Renal cortex interstitium (tissue), 15 donors: ENCODE data around the gene EDNRB. TPM values are rescaled to one million over a fixed set of nuclear protein-coding genes. Genes with fewer than 3 reads are reported as not detected.
"Not testable (repeated sequence)": the region's sequence is repeated elsewhere in the genome, so short reads cannot be mapped to it uniquely, and the experiment has no call there.

ENCODE experiments used
- DNase-seq, 11 donors: peaks; one replicate each; pipeline ENCODE4 v3.0.0-alpha.2; 2013; ENCODE audit warnings: low read depth in 9 of 11, low spot score in 4 of 11; ENCODE audit errors: extremely low read depth in 1 of 11
- long read RNA-seq, 16 experiments: transcript quantifications; one replicate each; lab custom pipeline, GENCODE V29; 2026
- polyA plus RNA-seq, 3 donors: library from polyadenylated mRNA; unstranded; fragments of 120-200 nt; gene quantifications; one replicate each; pipeline ENCODE4 v1.2.1, GENCODE V29; 2013; ENCODE audit not compliant: insufficient read length in 3 of 3

Gene EDNRB
- 10 to 100 TPM; 68.1 to 93.1 (median 80.6) TPM for polyA plus RNA-seq
- long read RNA-seq, donor 1, full-length matches to known transcripts, result 14 of 14 reads
- long read RNA-seq, donor 1, partial matches to known transcripts, result 0 of 14 reads
- long read RNA-seq, donor 1, other reads (novel, unspliced or antisense), result 0 of 14 reads
- long read RNA-seq, donor 2, full-length matches to known transcripts, result 18 of 18 reads
- long read RNA-seq, donor 2, partial matches to known transcripts, result 0 of 18 reads
- long read RNA-seq, donor 2, other reads (novel, unspliced or antisense), result 0 of 18 reads
- long read RNA-seq, donor 3, full-length matches to known transcripts, result 45 of 45 reads
- long read RNA-seq, donor 3, partial matches to known transcripts, result 0 of 45 reads
- long read RNA-seq, donor 3, other reads (novel, unspliced or antisense), result 0 of 45 reads
- long read RNA-seq, donor 4, full-length matches to known transcripts, result 31 of 37 reads
- long read RNA-seq, donor 4, partial matches to known transcripts, result 6 of 37 reads
- long read RNA-seq, donor 4, other reads (novel, unspliced or antisense), result 0 of 37 reads
- long read RNA-seq, donor 5, result 0 reads
- long read RNA-seq, donor 6, full-length matches to known transcripts, result 36 of 36 reads
- long read RNA-seq, donor 6, partial matches to known transcripts, result 0 of 36 reads
- long read RNA-seq, donor 6, other reads (novel, unspliced or antisense), result 0 of 36 reads
- long read RNA-seq, donor 7, full-length matches to known transcripts, result 32 of 32 reads
- long read RNA-seq, donor 7, partial matches to known transcripts, result 0 of 32 reads
- long read RNA-seq, donor 7, other reads (novel, unspliced or antisense), result 0 of 32 reads
- long read RNA-seq, donor 8, result 0 reads
- long read RNA-seq, donor 9, full-length matches to known transcripts, result 45 of 50 reads
- long read RNA-seq, donor 9, partial matches to known transcripts, result 5 of 50 reads
- long read RNA-seq, donor 9, other reads (novel, unspliced or antisense), result 0 of 50 reads
- long read RNA-seq, donor 10, full-length matches to known transcripts, result 43 of 43 reads
- long read RNA-seq, donor 10, partial matches to known transcripts, result 0 of 43 reads
- long read RNA-seq, donor 10, other reads (novel, unspliced or antisense), result 0 of 43 reads
- long read RNA-seq, donor 11, full-length matches to known transcripts, result 44 of 44 reads
- long read RNA-seq, donor 11, partial matches to known transcripts, result 0 of 44 reads
- long read RNA-seq, donor 11, other reads (novel, unspliced or antisense), result 0 of 44 reads
- long read RNA-seq, donor 12, full-length matches to known transcripts, result 15 of 15 reads
- long read RNA-seq, donor 12, partial matches to known transcripts, result 0 of 15 reads
- long read RNA-seq, donor 12, other reads (novel, unspliced or antisense), result 0 of 15 reads
- long read RNA-seq, donor 13, result 0 reads
- long read RNA-seq, donor 14, full-length matches to known transcripts, result 24 of 24 reads
- long read RNA-seq, donor 14, partial matches to known transcripts, result 0 of 24 reads
- long read RNA-seq, donor 14, other reads (novel, unspliced or antisense), result 0 of 24 reads
- long read RNA-seq, donor 15, full-length matches to known transcripts, result 26 of 26 reads
- long read RNA-seq, donor 15, partial matches to known transcripts, result 0 of 26 reads
- long read RNA-seq, donor 15, other reads (novel, unspliced or antisense), result 0 of 26 reads
- long read RNA-seq, donor 16, full-length matches to known transcripts, result 111 of 116 reads
- long read RNA-seq, donor 16, partial matches to known transcripts, result 5 of 116 reads
- long read RNA-seq, donor 16, other reads (novel, unspliced or antisense), result 0 of 116 reads

DNA sequence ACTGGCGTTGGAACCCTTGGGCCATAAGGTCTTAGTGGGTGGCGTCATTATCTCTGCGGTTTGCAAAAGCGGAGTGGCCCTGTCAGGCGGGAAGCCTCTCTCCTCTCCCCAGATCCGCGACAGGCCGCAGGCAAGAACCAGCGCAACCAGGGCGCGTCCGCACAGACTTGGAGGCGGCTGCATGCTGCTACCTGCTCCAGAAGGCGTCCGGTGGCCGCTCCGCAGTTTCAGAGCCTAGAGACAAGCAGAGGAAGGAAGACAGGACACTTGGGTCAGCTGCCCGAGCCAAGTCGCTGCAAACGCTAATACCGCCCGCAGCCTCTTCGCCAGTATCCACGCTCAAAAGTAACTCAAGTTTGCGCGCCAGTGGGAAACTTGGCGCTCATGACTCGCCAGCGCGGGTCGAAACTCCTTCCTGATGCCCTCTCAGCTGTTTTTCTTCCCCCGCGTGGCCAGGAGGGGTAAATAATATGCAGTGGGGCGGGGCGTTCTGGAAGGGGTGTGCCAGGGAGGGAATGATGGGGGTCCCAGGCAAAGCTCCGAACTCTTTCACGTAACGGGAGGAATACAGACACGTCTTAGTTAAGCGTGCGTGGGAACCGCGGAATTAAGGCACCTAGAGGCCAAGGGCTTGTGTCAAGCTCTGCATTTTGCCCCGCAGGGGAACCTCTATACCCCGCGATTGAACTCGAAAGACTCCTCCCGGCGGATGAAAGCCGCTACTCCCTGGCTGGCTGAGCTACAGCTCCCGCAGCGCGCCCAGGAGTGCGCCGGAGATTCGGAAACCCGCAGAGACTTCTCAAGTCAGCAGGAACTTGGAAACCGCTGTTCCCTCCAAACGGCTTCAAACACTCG, at the start of gene EDNRB:
EDNRB (minus strand) TSS at position 441 of the 855 bp plus-strand sequence; CDS start at position 183, 258 bp downstream.
- peak in 5 of 11 donors; percentile 31 to 54 (median 43) for DNase-seq

DNA sequence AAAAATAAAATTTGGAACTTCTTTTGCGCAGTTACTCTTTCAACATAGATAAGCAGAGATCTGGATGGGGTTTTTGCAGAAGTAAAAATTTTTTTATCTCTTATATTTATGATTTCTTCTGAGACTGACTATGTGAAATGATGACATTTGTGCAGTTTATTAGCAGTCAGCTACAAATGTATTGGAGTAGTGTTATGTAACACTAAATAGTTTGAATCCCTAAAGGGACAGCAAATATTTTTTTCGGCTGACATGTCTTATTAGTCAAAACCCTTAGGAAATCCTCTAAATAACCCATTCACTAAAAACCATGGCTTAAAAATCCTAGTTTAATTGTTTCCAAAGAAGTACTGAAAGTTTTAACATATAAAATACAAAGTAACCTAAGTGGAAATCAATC, 48.0 kb upstream of the EDNRB start:
- DNase-seq, result no peak

DNA sequence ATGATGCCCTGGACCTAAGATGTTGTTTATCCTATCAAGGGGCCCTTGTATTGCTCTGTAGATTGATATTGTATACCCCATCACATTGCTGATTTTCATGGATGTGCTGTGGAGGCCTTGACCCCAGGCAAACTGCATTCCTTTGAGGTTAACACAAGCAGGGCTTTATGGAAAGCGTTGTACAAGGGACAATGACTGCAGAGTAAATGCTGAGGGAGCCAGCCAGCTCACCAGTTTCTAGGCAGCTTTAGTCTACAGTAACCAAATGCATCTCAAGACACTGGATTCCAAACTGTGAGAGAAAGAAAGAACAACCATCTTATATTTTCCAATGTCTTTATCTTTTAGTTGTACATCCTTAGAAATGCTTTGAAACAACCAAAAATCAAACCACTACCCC, 34.1 kb upstream of the EDNRB start:
- no peak for DNase-seq

DNA sequence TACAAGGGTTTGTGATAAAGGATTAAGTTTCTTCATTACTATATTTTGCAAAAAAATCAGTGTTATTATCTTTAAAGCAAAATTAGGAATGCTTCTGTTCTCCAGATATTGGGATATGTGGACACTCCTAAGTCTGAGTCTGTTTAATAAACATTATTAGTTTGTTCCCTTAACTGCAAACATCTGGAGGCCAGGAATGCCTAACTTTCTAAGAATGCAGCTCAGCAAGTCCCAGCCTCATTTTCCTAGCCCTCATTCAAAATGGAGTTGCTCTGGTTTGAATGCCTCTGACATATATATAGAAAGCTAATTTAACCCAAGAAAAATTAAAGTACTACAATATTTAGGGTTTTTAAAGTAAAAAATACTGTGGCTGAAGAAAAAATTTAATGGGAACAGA, 33.6 kb upstream of the EDNRB start:
- no peak for DNase-seq

DNA sequence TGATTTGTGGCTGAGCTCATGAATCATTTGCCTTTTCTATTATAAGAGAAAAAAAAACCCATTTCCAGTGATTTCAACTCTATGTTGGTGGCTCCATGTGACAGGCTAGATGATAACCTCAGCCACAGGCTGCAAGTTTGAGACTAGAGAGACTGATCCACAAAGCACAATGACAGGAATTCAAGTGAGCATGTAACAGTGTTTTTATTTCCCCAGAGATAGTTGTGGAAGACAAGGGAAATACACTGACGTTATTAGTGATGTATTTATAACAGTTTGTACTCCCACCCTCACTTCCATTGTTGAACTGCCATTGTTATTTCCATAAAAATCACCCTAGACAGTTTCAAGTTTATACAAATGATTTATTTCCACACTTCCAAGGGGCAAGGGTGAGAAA, 27.9 kb upstream of the EDNRB start:
- DNase-seq, result peak in 9 of 11 donors; percentile 6 to 45 (median 25)

DNA sequence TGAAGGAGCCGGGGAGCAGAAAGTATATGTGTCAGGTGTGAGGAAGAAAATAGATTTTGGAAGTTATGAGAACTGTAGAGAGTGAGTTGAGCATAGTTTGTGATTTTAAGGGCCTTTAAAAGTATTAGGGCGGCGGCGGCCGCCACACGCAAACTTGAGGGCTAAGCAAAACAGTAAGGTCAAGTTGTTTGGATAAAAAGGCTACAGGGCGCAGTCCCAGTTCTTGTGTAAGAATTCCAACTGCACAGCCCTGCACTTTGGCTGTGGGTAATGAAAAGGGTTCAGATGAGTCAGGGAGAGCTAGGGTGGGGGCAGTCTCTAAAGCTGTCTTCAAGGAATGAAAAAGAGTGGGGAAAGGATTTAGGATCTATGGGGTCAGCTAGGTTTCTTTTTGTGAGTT, 16.4 kb upstream of the EDNRB start:
- DNase-seq, result not testable (repeated sequence)

DNA sequence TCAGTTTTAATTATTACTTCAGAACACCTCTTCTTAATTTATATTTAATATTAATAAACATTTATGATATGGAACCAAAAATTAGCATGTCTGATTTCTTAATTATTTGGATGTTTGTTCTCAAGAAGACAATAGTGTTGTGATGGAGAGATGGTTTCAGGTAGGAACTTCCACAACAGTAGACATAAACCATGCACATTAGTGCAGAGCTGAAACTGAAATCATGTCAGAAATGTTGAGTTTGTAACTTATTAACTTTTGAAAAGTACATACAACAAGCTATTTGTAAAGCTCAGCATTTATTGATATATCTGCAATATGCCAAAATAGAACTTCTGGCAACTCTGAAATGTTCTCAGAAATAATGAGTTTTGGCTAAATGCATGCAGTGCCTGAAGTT, 11.8 kb upstream of the EDNRB start:
- DNase-seq, result no peak

DNA sequence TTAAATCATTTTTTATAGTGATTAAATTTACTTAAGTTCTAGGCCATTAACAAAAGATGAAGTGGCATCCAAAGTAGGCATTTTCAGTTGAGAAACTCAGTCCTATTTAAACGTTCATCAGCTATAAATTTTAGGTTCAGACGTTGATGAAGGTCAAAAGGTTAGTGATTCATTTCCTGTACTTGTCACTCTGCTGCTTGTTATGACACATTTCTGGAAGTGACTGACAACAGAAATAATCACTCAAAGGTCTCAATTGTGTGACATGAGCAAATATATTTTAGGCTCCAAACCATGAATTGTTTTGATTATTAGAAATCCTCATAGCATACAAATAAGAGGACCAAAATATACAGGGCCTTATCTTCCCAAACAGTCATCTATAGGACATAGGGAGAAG, 10.3 kb upstream of the EDNRB start:
- no peak for DNase-seq

DNA sequence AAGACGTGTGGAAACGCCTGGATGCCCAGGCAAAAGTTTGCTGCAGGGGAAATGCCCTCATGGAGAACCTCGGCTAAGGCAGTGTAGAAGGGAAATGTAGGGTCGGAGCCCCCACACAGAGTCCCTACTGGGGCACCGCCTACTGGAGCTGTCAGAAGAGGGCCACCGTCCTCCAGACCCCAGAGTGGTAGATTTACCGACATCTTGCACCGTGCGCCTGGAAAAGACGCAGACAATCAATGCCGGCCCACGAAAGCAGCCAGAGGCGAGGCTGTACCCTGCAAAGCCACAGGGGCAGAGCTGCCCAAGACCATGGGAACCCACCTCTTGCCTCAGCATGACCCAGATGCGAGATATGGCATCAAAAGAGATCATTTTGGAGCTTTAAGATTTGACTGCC, 7.0 kb upstream of the EDNRB start:
- DNase-seq, result no peak

DNA sequence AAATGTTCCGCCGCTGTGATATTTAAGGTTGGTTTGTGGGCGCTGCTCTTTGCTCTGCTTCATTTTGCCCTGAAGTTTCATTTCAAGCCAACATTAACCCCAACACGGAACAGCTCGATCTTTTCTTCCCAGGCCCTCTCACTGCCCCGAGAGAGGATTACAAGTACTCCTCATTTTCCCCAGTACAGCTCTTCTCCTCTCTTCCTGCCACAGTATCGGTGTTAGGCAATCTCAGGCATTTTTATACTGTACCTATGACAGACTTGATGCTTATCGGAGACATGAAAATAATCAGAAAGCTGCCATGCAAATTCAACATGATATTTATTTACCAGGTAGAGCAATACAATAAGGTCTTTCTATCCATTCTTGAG, 1.3 kb upstream of the EDNRB start:
- no peak for DNase-seq

DNA sequence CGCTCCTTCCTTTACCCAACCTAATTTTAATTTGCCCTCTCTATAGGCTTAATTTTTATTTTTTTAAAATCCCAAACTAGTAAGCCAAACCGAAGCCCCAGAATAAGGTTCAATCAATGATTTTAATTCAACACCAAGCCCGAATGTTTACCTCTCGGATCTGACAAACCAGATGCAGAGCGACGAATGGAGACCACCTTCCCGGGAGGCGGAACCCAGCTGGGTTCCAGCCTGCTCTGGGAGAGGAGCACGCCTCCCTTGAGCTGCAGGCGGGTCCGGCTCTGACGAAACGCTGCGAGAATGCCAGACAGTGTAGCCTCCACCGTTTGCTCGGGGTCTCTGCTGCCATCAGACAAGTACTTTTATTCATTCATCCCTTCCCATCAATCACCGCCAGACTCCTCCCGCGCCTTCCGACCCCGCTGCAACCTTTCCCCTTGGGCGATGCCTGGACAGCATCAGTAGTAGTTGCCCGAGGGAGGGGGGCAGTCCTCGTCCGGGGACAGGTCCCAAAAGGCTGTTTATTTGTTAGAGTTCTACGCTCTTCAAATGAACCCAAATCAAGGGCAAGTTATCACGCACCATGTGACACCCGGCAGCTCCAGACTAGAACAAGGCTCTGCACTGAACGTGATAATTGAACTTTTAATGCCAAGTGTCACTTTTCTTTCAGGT, 752 bp upstream of the EDNRB start:
- peak in 10 of 11 donors; percentile 40 to 65 (median 54) for DNase-seq

DNA sequence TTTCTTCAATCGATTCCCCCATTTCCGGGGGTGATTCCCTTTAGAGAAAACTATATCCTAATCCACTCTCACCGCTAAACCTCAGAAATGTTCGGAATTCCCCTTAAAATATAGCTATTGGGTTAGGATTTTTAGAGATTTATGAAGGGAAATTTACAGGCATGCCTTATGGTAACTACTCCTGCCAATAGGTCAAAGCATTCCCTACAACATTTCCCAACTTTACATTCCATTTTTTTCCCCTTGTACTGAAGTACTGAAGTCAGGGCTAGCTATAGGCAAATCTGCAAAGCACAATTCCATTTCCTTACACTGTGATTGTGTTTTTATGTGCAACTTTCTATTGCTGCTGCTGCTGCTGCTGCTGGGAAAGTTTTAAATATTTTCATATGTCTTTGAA, 2.1 kb downstream of the EDNRB start:
- no peak for DNase-seq

DNA sequence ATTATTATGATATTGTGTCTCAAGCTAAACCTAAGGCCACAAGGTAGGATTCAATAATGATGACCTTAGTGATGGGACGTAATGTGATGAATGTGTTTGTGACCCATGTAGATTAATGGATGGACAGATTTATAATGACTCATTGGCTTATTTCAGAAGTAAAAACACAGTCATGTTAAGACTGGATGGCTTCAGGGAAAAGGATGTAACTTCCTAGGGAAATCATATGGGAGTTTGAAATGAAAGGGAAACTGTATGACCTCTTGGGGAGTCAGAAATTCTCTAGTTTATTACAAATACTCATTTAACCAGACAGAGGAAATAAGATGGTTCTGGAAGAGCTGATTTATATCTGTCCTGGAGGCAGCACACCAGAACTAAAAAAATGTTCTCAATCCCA, 2.9 kb downstream of the EDNRB start:
- no peak for DNase-seq

DNA sequence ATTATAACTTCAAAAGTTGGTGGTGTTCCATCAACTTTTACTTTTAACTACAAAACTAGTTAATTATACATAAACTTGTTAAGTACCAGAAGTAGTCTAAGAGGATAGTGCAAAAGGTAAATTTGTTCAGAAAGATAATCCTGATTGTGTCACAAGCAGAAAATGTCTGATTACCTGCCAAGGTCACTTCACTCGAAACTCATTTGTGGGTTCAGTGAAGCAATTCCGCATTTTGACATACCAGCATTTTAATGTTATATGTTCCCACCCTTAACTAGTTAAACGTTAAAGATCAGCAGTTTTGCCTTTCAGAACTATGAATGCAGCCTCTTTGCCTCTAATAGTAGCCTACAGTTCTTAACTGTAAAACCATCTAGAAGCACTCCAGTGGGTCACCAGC, 5.6 kb downstream of the EDNRB start:
- DNase-seq, result no peak

DNA sequence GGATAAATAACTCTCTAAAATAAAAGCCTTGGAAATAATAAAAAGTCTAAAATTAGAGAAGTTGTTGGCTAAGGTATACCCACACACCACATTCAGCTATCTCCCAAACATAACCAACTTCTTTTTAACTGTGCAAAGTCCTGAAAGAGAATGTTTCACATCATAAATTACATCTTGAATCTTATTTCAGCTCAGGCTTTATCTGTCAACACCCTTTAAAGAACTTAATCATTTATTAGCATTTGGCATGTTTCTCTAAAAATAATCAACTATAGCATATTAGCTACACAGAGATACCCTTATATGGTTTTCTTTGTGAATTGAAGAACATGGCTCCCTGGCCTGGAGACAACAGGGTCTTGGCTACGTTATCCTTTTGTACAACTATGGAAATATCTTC, 6.9 kb downstream of the EDNRB start:
- DNase-seq, result no peak

DNA sequence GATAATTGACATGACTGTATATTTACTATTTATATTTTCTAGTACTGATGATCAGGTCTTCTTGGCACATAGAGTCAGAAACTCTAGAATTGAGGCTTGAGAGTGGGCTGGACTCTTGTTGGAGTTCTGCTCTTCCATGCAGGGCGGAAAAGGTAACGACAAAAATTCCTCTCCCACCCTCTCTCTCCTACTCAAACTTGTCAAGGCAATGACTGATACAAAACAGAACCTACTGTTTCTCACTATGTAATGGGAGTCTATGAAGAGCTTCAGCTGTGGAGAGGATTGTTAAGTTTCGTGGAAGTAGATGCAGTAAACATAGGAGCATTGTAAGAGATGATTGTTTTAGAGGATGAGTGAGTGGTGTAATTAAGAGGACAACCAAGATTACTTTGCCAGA, 8.8 kb downstream of the EDNRB start:
- DNase-seq, result no peak

DNA sequence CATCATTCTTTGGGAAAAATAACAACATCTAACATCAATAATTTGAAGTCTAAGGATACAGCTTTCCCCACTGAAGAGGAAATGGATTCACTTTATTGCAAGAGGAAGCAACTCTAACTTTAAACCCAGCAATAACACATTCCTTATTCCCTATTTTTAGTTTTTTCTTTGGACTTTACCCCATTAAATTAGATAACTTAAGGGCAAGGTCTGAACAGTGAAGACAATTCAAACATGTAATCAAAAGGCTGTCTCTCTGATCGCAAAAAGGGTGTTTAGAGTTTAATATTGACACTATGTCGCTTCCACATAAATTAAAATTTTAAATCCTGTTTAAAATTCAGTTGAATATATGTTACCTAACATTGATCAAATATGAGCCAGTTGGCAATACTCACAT, 10.1 kb downstream of the EDNRB start:
- no peak for DNase-seq
